Suprapubic skin (tissue), 4 donors: ENCODE measurements around the gene CEP72.
"Not testable (repeated sequence)": the region's sequence is repeated elsewhere in the genome, so short reads cannot be mapped to it uniquely, and the experiment has no call there.

ENCODE experiments used
- EP300 ChIP-seq: sonication (generic); formaldehyde crosslinking; IDR thresholded peaks from one replicate; pipeline ENCODE4 v1.6.1; 2017; ENCODE audit warnings: antibody characterized with exemption
- POLR2A ChIP-seq, 2 donors: fragments of 450-650 bp; IDR thresholded peaks; one replicate each; pipeline ENCODE4 v1.6.1; 2017; ENCODE audit warnings: antibody characterized with exemption in 2 of 2, mild to moderate bottlenecking in 2 of 2, moderate library complexity in 2 of 2
- POLR2AphosphoS5 ChIP-seq, 3 donors: sonication (generic); formaldehyde crosslinking; IDR thresholded peaks; one replicate each; pipeline ENCODE4 v1.6.1; 2017; ENCODE audit warnings: antibody characterized with exemption in 3 of 3
- TF ChIP-seq, protein P1 (sequence below), 2 donors: fragments of 200-600 bp in 1 of 2; fragments of 450-650 bp in 1 of 2; sonication (generic) in 1 of 2; IDR thresholded peaks; one replicate each; pipeline ENCODE4 v1.5.1; 2016 to 2019; ENCODE audit warnings: antibody characterized with exemption in 2 of 2, mild to moderate bottlenecking in 1 of 2, moderate library complexity in 1 of 2

DNA sequence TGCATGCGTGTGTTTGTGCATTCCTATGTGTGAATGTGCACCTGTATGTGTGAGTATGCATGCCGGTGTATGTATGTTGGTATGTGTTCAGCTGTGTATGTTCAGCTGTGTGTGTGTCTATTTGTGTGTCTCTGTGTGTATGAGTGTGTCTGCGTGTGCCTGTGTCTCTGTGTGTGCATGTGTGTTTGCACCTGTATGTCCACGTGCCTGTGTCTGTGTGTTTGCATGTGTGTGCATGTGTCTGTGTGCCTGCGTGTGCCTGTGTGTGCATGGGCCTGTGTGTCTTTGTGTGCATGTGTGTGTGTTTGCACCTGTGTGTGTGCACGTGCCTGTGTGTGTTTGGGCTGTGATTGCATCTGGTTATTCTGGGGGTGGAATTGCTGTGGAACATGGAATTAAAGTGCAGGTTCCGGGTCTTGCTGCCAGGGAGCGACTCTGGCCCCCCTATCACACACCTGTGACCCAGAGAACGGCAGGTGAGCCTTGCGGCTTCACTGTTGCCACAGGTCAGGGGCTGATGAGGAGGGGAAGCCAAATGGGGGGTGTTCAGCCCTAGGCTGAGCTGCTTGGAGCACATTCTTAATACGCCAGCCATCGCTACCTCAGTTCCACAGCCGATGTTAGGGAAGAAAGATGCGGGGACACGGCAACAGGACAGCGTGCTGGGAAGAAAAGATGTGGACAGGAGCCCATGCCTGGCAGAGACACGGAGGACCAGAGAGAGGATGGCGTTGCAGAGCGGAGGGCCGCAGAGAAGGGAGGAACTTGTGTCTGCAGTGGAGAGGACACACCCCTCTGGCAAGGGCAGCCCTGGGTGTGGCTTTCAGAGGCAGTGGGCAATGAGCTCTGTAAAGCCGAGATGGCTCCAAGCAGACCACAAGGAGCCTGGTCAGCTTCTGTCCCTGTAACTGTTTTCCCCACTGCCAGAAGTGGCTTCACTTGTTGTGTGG is 84.9 kb downstream of the CEP72 start:
- TF ChIP-seq, protein P1, sequence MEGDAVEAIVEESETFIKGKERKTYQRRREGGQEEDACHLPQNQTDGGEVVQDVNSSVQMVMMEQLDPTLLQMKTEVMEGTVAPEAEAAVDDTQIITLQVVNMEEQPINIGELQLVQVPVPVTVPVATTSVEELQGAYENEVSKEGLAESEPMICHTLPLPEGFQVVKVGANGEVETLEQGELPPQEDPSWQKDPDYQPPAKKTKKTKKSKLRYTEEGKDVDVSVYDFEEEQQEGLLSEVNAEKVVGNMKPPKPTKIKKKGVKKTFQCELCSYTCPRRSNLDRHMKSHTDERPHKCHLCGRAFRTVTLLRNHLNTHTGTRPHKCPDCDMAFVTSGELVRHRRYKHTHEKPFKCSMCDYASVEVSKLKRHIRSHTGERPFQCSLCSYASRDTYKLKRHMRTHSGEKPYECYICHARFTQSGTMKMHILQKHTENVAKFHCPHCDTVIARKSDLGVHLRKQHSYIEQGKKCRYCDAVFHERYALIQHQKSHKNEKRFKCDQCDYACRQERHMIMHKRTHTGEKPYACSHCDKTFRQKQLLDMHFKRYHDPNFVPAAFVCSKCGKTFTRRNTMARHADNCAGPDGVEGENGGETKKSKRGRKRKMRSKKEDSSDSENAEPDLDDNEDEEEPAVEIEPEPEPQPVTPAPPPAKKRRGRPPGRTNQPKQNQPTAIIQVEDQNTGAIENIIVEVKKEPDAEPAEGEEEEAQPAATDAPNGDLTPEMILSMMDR (IDR thresholded peaks at IDR 0.05), result not testable (repeated sequence)
- not testable (repeated sequence) for TF ChIP-seq POLR2AphosphoS5 (IDR thresholded peaks at IDR 0.05); EP300; POLR2A (IDR thresholded peaks at IDR 0.05)
